Neutrophil (primary cell): ENCODE results near the gene C14orf180.

ENCODE experiments used
- H3K27ac ChIP-seq: fragments of 200-600 bp; sonication (generic); 2 replicates; pipeline ENCODE4 v1.5.1; 2016; ENCODE audit warnings: mild to moderate bottlenecking, moderate library complexity
- H3K27me3 ChIP-seq: fragments of 200-600 bp; sonication (generic); 2 replicates; pipeline ENCODE4 v1.6.0; 2016; ENCODE audit warnings: mild to moderate bottlenecking
- H3K36me3 ChIP-seq: fragments of 200-600 bp; sonication (generic); 2 replicates; pipeline ENCODE4 v1.5.1; 2017
- H3K4me1 ChIP-seq, 2 experiments: fragments of 200-600 bp in 1 of 2; sonication (generic) in 1 of 2; 1 replicate in 1 of 2; 2 replicates in 1 of 2; pipeline versions ENCODE4 v1.5.1 to v1.6.1; 2013 to 2016; ENCODE audit warnings: low read depth in 1 of 2, low read length in 1 of 2, mild to moderate bottlenecking in 1 of 2, moderate library complexity in 1 of 2; ENCODE audit not compliant: control insufficient read depth in 1 of 2, insufficient read depth in 1 of 2
- H3K4me3 ChIP-seq, 2 experiments: fragments of 200-600 bp in 1 of 2; sonication (generic) in 1 of 2; 1 replicate in 1 of 2; 2 replicates in 1 of 2; pipeline ENCODE4 v1.5.1; 2013 to 2016; ENCODE audit warnings: low read depth in 1 of 2, low read length in 1 of 2, mild to moderate bottlenecking in 1 of 2, moderate library complexity in 1 of 2
- H3K9me3 ChIP-seq: fragments of 200-600 bp; sonication (generic); 2 replicates; pipeline ENCODE4 v1.5.1; 2016
- CTCF ChIP-seq: fragments of 200-600 bp; sonication (generic); IDR thresholded peaks from 2 replicates; pipeline ENCODE4 v1.5.1; 2016; ENCODE audit warnings: antibody characterized with exemption

C14orf180 gene

GRCh38 chr14:104600141-104600643 lies 20.6 kb downstream of the C14orf180 start:
- peaks cover 29% of the 10 kb centered on the region for H3K27me3 ChIP-seq
- H3K27ac ChIP-seq, result no peak overlapping the region
- H3K36me3 ChIP-seq, result no peaks in the 10 kb centered on the region

GRCh38 chr14:104600805-104601204 lies 21.2 kb downstream of the C14orf180 start:
- Histone ChIP-seq H3K9me3 (no peaks in the 10 kb centered on the region), H3K27me3 (peaks cover 36% of the 10 kb centered on the region), H3K36me3 (no peaks in the 10 kb centered on the region), H3K4me3 (no peak overlapping the region), H3K27ac (no peak overlapping the region), H3K4me1 (no peaks in the 10 kb centered on the region)
- no peak for TF ChIP-seq CTCF

More at GRCh38 chr14:104600141-104600643, 20.6 kb downstream of the C14orf180 start:
- Histone ChIP-seq H3K4me3 (no peak overlapping the region), H3K9me3 (no peaks in the 10 kb centered on the region), H3K4me1 (no peaks in the 10 kb centered on the region)
- TF ChIP-seq CTCF, result no peak

GRCh38 chr14:104601786-104602185 lies 22.2 kb downstream of the C14orf180 start:
- H3K36me3 ChIP-seq, result no peaks in the 10 kb centered on the region
- no peaks in the 10 kb centered on the region for H3K4me1 ChIP-seq
- H3K27me3 ChIP-seq, result peaks cover 45% of the 10 kb centered on the region
- TF ChIP-seq CTCF, result no peak
- H3K4me3 ChIP-seq, result no peak overlapping the region
- no peaks in the 10 kb centered on the region for H3K9me3 ChIP-seq
- H3K27ac ChIP-seq, result no peak overlapping the region

DNA sequence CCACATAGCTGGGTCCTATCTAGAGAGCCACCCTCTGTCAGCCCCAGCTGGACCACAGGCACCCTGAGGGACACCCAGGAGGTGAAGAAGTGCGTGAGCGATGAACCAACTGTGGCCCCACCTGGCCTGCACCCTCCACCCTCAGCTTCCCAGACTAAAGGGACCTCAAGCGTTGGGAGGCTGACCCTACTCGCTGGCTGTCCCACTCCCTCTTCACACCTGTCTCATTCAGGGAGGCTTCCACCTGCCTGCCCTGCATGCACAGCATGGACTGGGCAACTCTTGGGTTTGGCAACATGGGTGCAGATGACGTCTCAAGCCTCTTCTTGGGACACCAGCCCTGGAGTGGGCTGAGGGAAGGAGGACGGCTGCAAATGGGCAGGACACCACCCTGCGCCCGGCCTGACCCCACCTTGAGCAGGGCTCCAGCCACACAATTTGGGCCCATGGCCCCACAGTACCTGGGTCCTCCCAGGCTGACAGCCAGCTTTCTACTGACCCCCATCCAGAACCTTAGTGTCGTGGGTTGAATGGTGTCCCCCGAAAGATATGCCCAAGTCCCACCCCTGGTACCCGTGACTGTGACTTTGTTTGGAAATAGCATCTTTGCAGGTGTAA lies 22.9 kb downstream of the C14orf180 start:
- no peak overlapping the region for H3K4me3 ChIP-seq
- H3K27ac ChIP-seq, result no peak overlapping the region
- no peak for TF ChIP-seq CTCF
- H3K36me3 ChIP-seq, result no peaks in the 10 kb centered on the region
- H3K27me3 ChIP-seq, result peaks cover 52% of the 10 kb centered on the region
- H3K4me1 ChIP-seq, result no peaks in the 10 kb centered on the region
- H3K9me3 ChIP-seq, result no peaks in the 10 kb centered on the region

GRCh38 chr14:104602933-104603325 lies 23.4 kb downstream of the C14orf180 start:
- no peaks in the 10 kb centered on the region for H3K4me1 ChIP-seq
- no peak overlapping the region for H3K4me3 ChIP-seq
- H3K9me3 ChIP-seq, result no peaks in the 10 kb centered on the region
- no peak overlapping the region for H3K27ac ChIP-seq
- H3K27me3 ChIP-seq, result peaks cover 56% of the 10 kb centered on the region
- TF ChIP-seq CTCF, result no peak
- no peaks in the 10 kb centered on the region for H3K36me3 ChIP-seq
